AG09319 (cell line): ENCODE results near the gene MGAT4A.

ENCODE experiments used
- DNase-seq: peaks from one replicate; pipeline ENCODE4 v3.0.0-alpha.2; 2010; ENCODE audit warnings: low read depth; ENCODE audit errors: extremely low read depth
- CTCF ChIP-seq: IDR thresholded peaks from 2 replicates; pipeline ENCODE4 v1.5.1; 2011; ENCODE audit warnings: low read depth, mild to moderate bottlenecking, inconsistent platforms, low read length, moderate library complexity

The MGAT4A gene

GRCh38 chr2:98702858-98703620, 27.9 kb downstream of the MGAT4A start:
- no peak for DNase-seq
- no peak for TF ChIP-seq CTCF

- no peak for DNase-seq
- TF ChIP-seq CTCF, result no peak
Observed at GRCh38 chr2:98702127-98702802, 28.7 kb downstream of the MGAT4A start.

GRCh38 chr2:98701230-98701629, 29.7 kb downstream of the MGAT4A start:
- no peak for TF ChIP-seq CTCF
- no peak for DNase-seq

GRCh38 chr2:98698896-98699295, 32.0 kb downstream of the MGAT4A start:
- no peak for TF ChIP-seq CTCF
- no peak for DNase-seq

GRCh38 chr2:98697651-98698337, 33.1 kb downstream of the MGAT4A start:
- DNase-seq, result no peak
- no peak for TF ChIP-seq CTCF

GRCh38 chr2:98696200-98696599, 34.7 kb downstream of the MGAT4A start:
- DNase-seq, result no peak

More at GRCh38 chr2:98696200-98696599, 34.7 kb downstream of the MGAT4A start:
- TF ChIP-seq CTCF, result no peak
